ENCODE data around the gene ZNF862. TPM values are rescaled to one million over a fixed set of nuclear protein-coding genes. Genes with fewer than 3 reads are reported as not detected.
"Not testable (repeated sequence)": the region's sequence is repeated elsewhere in the genome, so short reads cannot be mapped to it uniquely, and the experiment has no call there.

ZNF862 gene
- total RNA-seq, 1 donor from 2014 or later: 5.4 TPM

DNA sequence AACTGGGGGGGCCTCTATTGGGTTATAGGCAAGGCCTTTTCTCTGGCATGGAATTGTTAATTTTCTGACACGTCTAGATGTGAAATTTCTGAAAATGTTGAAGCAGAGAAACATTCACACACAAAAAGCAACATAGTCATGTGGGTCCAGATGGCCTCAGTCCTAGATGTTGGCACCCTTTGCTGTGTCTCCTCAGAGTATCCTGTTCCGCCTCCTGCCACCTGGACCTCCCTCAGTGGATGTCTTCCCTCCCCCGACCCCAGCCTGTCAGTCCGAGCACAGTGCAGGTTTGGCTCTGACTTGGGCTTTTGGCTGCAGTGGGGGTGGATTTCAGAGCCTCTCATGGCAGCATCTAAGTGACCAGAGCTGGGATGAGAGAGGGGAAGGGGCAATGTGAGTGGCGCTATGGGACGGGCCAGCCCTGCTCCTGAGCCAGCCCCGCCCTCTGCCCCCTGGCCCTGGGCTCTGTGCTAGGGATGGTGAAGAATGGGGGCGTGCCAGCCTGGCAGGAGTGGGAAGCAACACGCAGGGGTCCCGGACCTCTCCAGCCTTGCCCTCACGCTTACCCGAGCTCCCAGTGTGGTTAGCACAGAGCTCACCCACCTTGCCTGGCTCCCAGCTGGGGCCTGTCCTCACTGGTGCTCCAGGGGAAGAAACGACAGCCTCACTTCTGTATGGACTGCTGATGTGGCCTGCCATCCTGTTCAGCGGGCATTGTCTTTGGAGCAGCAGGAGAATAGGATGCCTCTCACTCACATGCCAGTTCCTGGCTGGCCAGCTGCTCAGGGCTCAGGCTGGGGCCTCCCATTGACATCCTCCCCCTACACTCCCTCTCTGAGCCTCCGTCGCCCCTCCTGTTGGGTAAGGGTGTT lies 41.8 kb downstream of the ZNF862 start:
- no peak for DNase-seq (ENCODE audit: low read depth in 2 of 2)

DNA sequence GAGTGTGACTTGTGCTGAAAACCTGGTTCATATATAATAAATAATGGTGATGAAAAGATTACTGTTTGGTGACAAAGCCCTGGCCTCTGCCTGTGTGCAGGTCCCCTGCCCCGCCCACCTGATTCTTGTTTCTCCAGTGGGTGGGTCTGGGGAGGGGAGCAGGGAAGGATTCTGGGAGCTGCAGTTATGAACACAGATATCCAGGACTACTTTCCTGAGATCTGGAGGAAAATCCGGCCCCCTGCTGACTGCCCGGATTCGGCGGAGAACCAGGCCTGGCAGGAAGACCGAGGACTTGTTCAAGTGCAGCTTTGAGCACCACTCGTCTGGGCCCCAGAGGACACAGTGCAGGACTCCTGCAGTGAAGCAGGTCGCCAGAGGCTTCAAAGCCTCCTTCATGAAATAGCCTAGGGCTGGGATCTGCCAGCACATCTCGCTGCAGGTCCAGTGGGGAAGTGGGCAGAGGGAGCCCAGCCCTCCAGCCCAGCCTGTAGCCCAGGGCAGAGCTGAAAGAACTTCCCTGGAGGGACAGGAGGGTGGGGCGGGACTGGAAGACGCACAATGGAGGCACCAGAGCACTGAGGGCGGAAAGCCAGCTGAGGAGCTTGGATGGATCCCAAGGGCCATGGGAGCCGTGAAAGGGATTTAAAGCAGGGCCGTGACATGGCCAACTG lies 42.6 kb downstream of the ZNF862 start:
- no peak for DNase-seq (ENCODE audit: low read depth in 2 of 2)

DNA sequence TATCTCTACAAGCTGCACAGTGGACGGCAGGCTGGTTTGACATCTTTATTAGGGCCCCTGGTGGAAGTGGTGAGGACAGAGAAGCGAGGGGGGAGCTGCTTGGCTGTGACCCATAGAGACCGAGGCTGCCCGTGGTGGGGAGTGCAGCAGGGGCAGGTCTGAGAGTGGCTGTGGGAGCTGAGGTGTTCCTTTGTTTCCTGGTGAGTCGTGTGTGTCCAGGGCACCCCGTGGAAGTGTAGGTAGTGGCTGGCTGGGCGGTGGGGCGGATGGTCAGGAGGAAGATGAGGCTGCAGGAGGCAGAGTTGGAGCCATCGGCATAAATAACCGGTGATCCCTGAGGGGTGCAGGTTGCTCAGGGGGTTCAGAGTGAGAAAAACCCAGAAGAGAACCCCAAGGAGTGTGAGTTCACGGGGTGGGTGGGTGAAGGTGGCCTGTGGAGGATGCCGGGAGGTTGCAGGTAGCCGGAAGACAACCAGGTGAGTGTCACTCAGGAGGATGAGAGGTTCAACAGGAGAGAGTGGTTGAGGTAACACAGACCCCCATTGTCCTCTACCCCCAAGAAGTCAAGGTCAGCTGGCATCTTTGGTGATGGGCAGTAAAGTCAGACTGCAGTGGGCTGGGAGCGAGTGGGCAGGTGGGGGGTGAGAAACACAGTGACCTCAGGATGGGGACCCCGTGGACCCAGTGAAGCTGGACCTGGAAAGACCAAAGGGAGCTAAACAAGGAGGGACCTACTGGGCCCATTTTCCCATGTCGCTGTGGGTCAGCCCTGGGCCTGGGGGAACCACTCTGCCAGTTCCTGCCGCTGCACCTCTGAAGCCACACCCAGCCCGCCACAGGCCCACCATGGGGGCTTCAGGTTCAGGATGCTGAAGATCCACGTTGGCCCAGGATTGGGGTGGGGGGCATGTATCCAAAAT lies 43.4 kb downstream of the ZNF862 start:
- DNase-seq (ENCODE audit: low read depth in 2 of 2): no peak

DNA sequence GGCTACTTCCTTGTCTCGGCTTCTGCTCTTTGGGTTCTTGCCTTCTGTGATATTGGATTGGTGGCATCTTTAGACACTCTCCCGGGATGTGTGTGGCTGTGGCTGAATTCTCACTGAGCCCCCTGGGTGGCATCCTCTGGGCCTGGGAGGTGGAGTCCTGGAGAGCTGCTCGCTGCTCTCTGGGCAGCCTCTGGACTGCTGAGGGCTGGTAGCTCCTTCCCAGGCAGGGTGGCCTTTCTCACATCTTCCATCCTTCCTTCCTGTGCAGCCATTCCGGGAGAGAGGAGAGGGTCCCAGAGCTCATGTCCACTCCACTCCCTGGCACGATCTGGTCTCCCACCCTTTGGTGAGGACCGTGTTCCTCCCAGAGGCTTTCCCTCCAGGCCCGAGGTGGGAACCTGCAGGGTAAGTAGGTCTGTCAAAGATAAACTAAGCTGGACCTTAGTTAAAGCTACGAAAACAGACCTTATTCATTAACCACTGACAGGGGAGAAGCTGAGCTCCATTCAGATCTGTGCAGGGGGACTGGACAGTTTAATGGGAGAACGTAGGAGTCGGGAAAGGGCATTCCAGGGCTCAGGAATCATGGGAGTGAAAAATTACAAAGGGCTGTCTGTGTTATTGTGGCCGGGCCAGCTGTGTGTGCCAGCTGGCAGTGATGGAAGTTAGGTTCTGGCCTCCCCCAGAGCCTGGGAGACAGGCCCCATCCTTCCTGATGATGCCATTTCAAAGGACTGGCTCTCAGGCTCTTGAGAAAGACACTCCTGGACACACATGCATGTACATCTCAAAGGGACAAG lies 44.3 kb downstream of the ZNF862 start:
- no peak for DNase-seq (ENCODE audit: low read depth in 2 of 2)

DNA sequence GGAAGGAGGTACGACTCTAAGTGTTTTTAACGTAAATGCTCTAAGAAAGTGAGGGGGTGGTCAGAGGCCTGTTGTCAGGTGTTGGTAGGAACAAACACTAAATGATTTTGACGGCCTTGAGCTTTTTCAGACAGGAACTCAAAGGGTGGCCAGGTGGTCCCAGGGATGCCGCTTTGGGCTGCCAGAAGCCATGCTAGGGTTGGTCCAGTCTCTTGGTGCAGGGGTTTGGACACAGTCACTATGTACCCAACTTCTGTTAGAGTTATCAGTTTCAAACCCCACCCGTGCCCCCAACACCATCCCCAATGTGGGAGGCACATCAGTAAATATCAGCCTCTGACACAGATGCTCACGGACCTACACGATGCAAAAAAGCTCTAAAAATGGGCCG lies 44.9 kb downstream of the ZNF862 start:
- no peak for DNase-seq (ENCODE audit: low read depth in 2 of 2)

DNA sequence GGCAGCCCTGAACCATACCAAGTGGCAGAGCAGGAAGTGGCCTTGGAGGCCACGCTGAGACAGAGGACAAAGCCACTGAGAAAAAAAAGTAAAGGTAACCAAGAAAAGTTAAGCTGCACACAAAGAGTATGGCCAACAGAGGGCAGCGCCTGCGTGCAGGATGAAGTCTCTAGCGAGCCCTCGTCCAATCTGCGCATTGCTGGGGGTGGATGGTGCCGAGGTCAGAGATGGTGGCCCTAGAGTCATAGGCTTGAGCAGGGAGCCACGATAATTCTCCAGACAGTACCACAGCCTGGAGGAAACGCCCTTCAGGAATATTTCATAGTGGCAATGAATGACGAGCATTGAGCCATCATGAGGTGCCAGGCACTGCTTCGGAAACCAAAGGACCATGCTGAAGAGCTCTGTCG lies 45.3 kb downstream of the ZNF862 start:
- DNase-seq (ENCODE audit: low read depth in 2 of 2): peak; percentile 59 to 68

DNA sequence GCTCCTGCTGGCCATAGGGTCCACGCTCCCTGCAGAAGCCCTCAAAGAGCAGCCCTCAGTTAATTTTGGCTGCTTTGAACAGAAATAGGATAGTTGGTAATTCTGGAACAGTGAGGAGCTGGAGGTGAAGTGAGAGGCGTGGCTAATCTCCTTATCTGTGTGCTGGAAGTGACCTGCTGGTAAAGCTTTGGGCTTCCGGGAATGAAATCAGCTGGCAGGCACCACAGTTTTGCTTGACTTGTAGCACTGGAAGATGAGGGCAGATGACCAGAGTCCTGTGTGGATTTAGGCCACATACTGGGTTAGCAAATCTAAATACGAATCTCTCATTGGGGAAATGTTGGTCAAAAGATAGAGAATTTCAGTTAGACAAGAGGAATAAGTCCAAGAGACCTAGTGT lies 45.8 kb downstream of the ZNF862 start:
- no peak for DNase-seq (ENCODE audit: low read depth in 2 of 2)

DNA sequence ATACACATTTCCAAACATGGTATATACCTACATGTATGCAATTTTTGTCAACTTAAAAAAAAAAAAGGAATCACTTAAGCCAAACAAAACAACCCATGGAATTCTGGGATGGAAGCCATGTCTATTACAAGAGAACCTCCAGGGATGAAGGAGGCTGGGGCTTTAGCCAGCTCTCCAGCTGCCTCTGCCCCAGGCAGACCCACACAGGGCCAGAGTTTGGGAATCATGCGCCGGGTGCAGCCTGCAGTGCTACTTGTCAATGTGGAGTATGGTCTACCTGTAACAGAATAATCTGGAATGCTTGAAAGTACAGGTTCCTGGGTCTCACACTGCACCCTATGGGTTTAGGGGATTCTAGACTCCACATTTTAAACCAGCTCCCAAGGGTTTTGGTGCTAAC lies 46.4 kb downstream of the ZNF862 start:
- DNase-seq (ENCODE audit: low read depth in 2 of 2): no peak

DNA sequence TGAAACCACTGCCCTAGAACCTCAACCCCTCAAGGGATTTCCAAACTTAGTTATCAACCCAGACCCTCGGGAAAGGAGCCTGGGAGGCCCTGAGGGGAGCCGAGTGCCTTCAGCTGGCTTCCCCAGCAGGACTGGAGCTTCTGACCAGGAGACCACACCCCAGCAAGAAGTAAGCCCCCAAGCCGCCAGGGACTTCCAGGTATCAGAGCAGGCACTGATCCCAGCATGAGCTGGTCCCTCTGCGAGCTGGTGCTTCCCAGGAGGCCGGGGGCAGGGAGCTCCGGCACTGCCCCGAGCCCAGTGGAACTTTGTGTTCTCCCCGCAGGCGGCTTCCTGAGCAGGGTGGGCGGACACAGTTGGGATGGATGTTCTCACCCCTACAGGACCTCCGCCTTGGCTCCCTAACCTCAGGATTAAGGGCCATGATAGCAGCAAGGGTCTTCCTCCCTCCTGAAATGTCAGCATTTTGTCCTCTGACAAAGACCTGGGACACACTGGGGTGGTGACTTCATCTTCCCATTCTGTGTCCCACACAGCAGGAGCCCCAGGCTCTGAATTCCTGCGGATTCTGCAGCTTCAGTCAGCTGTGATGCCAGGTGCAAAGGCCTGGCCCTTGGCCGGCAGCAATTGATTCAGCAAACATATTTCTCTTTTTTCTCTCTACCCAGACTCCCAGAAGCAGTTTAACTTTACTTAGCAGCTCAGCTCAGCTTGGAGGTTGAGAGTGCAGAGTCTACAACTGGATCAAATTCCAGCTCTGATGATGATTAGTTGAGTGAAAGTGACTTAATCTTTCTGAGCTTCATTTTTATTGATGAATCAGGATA lies 47.2 kb downstream of the ZNF862 start:
- no peak for DNase-seq (ENCODE audit: low read depth in 2 of 2)

DNA sequence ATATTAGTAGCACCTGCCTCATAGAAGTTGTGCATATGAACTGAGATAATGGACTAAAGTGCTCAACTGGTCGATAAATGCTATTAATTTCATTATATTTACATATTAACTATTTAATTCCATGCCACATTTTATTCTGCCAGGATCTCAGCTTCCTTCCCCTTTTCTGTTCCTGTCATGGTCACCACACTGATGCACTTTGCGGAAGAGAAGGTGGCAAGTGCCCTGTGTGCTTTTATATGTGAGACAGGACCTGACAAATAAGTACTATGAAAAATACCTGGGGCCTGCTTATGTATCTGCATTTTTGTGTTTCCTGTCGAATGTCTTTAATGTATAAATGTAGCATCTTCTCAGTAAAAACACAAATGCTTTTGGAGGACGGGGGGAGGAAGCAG lies 47.8 kb downstream of the ZNF862 start:
- DNase-seq (ENCODE audit: low read depth in 2 of 2): no peak

DNA sequence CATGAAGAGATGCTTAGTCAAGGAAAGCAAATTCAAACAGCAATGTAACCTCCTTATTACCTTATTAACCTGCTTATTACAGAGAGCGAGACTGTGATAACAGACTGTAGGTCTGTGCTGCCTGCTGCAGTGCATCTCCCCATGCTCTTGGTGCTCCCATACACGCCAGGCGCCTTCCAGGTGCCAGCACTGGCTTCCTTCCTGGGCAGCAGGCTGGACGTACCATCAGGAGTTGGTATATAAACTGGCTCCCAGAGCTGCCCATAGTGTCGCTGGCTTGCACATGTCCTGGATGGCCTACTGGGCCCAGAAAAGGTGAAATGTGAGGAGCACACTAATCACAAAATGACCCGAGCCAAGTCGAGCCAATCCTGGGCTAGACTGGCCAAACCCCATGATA lies 49.1 kb downstream of the ZNF862 start:
- no peak for DNase-seq (ENCODE audit: low read depth in 2 of 2)

DNA sequence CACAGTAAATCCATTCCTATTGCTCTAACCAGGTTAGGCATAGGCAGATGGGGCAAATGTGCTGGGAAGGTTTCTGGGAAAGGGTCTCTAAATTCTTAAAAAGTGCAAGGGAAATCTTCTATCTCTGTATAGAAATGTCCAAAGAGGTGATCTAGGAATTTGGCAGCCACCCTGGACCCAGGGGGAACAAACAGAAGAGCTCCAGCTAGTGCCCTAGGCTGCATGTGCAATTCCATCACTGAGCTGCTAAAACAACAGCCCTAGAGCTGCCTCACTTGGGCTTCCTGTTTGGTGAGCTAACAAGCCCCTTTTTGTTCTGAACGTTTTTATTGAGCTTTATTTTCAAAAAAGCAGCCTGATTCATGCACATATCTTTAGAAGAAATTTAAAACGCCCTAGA lies 52.5 kb downstream of the ZNF862 start:
- not testable (repeated sequence) for DNase-seq (ENCODE audit: low read depth in 2 of 2)

DNA sequence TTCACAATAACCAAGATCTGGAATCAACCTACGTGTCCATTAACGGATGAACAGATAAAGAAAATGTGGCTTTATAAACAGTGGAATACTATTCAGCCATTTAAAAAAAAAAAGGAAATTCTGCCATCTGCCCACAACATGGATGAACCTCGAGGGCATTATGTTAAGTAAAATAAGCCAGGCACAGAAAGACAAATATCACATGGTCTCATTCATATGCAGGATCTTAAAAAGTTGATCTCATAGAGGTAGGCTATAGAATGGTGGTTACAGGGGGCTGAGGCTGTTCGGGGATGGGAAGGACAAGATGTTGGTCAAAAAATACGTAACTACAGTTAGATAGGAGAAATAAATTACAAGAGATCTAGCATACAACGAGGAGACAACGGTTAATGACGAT lies 56.8 kb downstream of the ZNF862 start:
- not testable (repeated sequence) for DNase-seq (ENCODE audit: low read depth in 2 of 2)

DNA sequence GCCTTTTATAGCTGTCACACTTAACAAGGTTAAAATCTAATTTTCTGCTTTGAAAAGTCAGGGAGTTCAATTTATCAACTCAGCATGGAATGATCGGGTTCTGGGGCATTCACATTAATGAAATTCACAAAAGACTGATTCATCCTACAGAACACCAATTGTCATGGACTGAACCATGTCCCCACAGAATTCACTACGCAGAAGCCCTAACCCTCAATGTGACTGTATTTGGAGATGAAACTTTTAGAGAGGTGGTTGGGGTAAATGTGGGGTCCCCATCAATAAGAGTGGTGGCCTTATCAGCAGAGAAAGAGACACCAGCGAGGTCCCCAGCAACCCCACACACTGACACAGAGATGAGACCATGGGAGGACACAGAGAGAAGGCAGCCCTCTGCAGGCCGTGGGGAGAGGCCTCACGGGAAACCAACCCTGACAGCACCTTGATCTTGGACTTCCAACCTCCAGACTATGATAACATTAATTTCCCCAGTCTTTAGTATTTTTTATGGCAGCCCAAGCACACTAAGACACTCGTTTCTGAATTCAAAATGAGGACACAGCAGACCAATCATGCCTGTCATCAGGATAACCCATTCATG lies 69.7 kb downstream of the ZNF862 start:
- DNase-seq (ENCODE audit: low read depth in 2 of 2): not testable (repeated sequence)

DNA sequence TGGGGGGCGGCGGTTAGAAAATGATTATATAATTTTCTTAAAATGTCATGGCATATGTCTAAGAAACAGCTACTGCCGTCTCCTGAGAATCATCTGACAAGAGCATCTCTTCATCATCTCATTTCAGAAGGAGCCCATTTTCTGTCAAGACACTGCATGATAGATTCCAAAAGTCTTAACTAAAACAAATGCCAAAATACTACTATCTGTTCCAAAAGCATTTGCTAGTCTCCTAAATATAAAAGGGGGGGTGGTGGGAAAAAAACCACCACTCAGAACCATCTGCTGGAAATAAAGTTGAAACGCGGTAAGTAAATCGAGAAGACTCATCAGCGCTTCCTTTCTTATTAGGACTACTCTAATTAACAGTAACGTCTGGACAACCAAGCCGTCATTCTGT lies 72.0 kb downstream of the ZNF862 start:
- DNase-seq (ENCODE audit: low read depth in 2 of 2): not testable (repeated sequence)

DNA sequence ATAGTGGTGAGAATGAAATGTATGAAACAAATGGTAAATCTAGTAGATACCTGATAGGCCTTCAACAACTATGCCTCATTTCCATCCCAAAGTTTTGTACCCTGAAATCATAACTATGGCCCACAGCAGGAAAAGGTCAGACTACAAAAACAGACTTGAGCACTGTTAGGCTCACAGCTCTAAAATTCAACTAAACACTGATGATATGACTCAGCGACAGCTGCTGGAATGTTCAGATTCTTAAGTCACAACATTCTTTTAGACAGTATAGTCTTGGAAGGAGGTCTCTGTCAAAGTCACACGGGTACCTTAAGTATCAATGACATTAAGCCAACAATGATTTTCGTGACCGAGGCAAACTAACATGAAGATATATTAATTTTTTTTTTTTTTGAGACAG lies 74.0 kb downstream of the ZNF862 start:
- peak in 1 of 2 donors; percentile 32 for DNase-seq (ENCODE audit: low read depth in 2 of 2)

All from lung microvascular endothelial cell (primary cell).